Thyroid gland (tissue), 4 donors: ENCODE results near the gene NUDT5.

ENCODE experiments used
- POLR2A ChIP-seq, 2 donors: fragments of 450-650 bp; IDR thresholded peaks; one replicate each; pipeline ENCODE4 v1.6.1; 2017; ENCODE audit warnings: antibody characterized with exemption in 2 of 2, mild to moderate bottlenecking in 2 of 2, moderate library complexity in 1 of 2
- TF ChIP-seq, protein P1 (sequence below), 6 experiments: fragments of 200-600 bp in 3 of 6; fragments of 450-650 bp in 3 of 6; sonication (generic) in 3 of 6; IDR thresholded peaks; one replicate each; pipeline ENCODE4 v1.5.1; 2016 to 2019; ENCODE audit warnings: antibody characterized with exemption in 6 of 6, mild to moderate bottlenecking in 2 of 6, inconsistent platforms in 1 of 6, moderate library complexity in 1 of 6

DNA sequence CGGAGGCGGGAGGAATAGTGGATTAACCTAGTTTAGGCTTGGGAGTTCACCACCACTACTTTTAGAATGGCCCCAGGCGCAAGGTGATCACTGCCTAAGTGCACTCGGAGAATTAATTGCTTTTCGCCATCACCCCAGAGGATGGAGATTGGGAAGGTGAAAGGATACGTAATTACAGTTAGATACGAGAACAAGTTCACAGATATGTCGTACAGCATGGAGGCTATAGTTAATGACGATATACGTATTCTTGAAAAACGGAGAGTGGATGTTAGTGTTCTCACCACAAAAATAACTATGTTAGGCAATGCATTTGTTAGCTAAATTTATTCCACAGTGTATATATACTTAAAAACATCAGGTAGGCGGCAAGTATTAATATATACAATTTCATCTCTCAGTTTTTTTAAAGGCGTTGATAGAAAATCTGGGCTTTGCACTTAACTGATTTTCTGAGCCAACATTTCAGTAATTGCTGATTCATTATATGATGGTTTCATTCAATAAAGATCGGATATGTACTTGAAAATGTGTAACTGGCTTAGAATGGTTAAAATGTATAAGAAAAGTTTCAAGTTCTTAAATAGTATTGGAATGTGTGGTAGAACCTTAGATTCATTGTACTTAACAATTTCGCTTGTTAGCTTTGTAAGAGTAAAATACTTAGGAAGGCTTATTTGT, 980 bp upstream of the NUDT5 start:
- TF ChIP-seq, protein P1, sequence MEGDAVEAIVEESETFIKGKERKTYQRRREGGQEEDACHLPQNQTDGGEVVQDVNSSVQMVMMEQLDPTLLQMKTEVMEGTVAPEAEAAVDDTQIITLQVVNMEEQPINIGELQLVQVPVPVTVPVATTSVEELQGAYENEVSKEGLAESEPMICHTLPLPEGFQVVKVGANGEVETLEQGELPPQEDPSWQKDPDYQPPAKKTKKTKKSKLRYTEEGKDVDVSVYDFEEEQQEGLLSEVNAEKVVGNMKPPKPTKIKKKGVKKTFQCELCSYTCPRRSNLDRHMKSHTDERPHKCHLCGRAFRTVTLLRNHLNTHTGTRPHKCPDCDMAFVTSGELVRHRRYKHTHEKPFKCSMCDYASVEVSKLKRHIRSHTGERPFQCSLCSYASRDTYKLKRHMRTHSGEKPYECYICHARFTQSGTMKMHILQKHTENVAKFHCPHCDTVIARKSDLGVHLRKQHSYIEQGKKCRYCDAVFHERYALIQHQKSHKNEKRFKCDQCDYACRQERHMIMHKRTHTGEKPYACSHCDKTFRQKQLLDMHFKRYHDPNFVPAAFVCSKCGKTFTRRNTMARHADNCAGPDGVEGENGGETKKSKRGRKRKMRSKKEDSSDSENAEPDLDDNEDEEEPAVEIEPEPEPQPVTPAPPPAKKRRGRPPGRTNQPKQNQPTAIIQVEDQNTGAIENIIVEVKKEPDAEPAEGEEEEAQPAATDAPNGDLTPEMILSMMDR (IDR thresholded peaks at IDR 0.05), result no peak
- TF ChIP-seq POLR2A (IDR thresholded peaks at IDR 0.05), result no peak
